Hepatic stellate cell (primary cell): ENCODE results near the gene KRTAP10-4.
"Not testable (repeated sequence)": the region's sequence is repeated elsewhere in the genome, so short reads cannot be mapped to it uniquely, and the experiment has no call there.

Experiments used
- DNase-seq: peaks from one replicate; pipeline ENCODE4 v3.0.0; 2011; ENCODE audit warnings: low spot score

KRTAP10-4 gene

DNA sequence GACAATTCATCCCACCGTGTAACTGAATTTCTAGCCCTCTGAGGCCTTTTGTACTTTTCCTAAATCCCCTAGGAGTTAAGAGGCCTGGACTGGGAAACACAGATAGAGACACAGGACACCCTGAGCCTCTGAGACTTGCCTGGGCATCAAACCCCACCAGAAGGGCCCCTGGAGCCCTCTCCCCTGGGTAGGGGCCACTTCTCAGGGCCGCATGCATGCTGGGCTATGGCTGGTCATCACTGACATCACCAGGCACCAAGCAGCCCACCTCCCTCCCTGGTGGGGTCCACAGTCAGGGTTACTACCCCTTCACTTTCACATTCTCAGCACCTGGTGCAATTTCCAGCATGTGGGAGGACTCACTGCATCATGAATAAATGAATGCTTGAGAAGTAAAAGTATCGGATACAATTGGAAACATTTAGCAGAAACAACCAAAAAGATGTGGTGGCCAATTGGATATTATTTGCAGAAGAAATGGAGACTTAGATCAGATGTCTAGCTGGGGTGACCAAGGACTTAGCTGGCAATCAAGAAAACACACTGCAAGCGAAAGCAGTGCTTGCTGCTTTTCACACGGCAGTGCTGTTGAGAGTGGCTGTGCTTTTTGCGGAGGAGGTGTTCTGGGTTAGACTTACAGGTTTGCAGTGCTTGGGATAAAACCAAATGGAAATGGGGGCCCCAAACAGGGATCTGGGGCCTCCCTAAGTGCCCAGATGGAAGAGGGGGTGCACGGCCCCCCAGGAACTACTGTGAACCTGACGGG, 25.9 kb downstream of the KRTAP10-4 start:
- DNase-seq = no peak

DNA sequence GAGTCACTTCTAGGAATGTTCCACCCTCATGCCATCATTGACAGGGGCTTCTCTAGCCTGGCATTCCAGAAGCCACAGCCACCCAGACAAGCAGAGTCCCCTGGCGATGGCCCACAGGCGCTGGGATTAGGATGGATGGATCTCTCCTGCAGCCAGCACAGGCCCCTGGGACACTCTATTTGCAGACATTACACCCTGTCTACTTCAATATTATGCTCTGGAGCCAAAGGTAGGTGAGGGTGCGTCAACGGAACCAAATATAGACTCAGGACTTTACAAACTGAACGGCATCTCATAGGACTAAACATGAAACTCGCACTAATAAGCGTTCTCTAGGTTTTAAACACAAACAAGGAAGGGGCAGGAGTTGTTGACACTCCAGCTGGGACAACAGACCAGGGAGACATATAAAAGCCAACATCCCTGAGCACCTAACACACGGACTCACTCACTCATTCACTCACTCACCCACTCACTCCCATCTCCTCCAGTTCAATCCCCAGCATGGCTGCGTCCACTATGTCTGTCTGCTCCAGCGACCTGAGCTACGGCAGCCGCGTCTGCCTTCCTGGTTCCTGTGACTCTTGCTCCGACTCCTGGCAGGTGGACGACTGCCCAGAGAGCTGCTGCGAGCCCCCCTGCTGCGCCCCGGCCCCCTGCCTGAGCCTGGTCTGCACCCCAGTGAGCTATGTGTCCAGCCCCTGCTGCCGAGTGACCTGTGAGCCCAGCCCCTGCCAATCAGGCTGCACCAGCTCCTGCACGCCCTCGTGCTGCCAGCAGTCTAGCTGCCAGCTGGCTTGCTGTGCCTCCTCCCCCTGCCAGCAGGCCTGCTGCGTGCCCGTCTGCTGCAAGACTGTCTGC, 26.8 kb downstream of the KRTAP10-4 start, which contains the start of gene KRTAP10-7:
TSS of gene KRTAP10-7 (plus strand) at position 480 of the 861 bp plus-strand sequence. CDS start at position 505, 25 bp downstream.
- DNase-seq = not testable (repeated sequence)

DNA sequence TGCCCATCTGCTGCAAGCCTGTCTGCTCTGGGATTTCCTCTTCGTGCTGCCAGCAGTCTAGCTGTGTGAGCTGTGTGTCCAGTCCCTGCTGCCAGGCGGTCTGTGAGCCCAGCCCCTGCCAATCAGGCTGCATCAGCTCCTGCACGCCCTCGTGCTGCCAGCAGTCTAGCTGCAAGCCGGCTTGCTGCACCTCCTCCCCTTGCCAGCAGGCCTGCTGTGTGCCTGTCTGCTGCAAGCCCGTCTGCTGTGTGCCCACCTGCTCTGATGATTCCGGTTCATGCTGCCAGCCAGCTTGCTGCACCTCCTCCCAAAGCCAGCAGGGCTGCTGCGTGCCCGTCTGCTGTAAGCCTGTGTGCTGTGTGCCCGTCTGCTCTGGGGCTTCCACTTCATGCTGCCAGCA, 27.6 kb downstream of the KRTAP10-4 start:
- DNase-seq = not testable (repeated sequence)

DNA sequence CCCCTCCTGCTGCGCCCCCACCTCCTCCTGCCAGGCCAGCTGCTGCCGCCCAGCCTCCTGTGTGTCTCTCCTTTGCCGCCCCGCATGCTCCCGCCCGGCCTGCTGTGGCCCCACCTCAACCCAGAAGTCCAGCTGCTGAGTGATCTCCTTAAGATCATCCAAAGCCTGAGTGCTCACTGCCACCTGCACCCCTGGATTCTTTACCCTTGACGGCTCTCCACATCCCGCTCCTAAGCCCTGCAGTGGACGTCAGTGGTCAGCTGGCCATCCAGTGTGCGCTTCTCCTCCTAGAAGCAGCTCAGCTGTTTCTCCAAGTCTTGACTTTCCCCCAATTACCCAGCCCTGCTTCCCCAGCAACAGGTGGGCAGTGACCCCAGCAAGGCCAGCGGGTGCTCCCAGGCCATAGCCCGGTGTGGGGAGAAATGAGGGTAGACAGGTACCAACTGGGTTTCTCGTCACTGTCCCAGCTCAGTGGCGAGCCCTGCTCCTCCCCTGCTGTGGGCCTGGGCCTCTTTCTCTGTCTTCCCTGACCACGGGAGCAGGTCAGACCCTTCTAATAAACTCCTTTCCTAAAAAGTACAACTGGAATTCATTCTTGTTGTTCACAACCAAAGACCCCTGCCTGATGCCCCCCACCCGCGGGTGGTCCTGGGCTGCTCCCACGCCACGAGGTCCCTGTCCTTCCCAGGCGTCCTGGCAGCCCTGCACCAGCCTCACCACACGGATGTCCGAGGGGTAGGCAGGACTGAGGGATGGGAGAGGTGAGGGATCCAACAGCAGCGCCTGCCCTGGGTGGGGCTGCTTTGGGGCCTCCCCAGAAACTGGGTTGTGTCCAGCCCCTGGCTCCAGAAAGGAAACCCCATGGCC, 28.3 kb downstream of the KRTAP10-4 start:
- DNase-seq = no peak

DNA sequence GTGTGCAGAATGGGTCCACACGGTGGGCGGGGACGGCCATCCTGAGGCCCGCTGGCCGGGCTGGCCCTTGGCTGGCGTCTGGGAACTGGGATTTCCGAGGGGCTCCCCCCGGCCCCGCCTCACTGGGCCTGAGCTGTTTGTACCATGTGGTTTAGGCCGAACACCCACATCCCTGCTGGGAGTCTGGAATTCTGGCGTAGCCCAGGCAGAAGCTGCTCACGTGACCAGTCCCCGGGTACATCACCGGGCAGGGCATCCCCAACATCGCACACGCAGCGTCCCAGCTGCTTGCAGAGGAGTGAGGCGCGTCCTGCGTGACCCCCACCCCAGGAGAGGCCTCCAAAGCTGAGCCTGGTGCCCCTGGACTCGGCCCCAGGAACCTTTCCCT, 28.9 kb downstream of the KRTAP10-4 start:
- no peak for DNase-seq

DNA sequence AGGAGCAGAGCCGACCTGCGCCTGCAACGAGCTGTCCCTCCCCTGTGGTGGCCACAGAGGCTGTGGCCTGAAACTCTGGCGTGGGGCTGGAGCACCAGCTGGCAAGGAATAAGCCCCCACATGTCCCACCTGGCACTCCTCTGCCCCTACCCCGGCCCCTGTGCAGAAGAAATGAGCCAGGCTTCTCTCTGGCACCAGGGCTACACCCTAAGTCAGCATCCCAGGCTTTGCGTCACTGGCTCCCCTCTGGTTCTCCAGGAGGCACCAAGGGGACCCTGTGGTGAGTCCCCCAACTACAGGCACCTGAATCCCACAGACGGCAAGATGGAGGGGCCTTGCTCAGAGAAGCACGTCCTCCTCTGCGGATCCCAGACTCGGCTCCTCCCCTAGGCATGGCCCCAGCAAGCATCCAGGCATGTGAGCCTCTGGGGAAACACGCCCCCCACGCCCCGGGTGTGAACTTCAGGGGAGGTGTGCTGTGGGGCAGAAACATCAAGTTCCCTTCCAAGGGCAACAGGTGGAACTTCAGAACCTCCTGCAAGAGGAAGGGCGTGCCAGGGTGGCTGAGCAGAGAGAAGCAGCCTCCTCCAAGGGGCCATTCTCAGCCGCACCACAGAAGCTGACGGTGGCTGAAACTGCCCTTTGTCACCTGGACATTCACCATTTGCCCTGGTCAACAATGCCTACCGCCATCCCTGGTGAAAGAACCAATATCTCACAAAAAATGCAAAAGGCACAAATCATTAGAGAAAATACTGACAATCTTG, 29.8 kb downstream of the KRTAP10-4 start:
- DNase-seq = no peak

DNA sequence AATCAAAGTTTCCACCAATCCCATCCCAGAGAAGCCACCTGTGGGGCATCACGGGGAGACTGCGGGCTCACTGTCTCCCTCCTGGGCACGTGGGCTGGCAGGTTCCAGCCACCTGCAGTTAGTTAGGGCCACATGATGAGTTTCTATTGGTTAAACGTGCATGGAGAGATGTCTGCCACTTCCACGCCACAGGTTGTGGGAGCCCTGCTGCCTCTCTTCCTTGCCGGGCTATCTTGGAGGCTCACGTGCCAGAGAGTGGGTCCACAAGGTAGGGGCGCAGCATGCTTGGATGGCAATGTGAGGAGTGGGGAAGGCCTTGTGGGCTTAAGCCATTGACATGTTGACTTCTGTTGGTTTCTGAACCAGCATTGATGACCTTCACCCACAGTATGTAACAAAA, 30.4 kb downstream of the KRTAP10-4 start:
- no peak for DNase-seq

DNA sequence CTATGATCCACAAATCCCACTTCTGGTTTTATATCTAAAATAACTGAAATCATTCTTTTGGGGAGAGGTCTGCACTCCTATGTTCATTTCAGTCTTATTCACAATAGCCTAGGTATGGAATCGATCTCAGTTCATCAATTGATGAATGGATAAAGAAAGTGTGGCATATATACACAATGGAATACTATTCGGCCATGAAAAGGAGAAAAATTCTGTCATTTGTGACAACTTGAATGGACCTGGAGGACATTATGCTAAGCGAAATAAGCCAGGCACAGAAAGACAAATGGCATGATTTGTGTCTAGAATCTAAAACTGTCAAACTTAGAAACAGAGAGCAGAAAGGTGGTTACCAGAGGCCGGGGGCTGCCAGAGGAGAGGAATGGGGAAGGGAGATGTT, 33.0 kb downstream of the KRTAP10-4 start:
- DNase-seq = no peak

DNA sequence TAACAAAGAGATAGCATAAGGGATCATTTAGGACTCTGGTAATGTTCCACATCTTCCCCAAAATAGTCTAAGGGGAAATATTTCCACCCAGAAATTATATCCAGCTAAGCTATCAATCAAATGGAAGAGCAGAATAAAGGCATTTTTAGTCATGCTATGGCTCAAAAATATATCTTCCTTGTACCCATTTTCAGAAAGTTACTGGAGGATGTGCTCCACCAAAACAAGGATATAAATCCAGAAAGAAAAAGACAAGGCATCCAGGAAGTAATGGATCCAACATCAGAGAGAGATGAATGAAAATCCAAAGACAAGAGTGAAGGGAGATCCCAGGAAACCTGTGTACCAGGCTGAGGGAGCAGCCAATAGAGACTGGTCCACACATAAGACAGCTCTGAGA, 35.7 kb downstream of the KRTAP10-4 start:
- no peak for DNase-seq

DNA sequence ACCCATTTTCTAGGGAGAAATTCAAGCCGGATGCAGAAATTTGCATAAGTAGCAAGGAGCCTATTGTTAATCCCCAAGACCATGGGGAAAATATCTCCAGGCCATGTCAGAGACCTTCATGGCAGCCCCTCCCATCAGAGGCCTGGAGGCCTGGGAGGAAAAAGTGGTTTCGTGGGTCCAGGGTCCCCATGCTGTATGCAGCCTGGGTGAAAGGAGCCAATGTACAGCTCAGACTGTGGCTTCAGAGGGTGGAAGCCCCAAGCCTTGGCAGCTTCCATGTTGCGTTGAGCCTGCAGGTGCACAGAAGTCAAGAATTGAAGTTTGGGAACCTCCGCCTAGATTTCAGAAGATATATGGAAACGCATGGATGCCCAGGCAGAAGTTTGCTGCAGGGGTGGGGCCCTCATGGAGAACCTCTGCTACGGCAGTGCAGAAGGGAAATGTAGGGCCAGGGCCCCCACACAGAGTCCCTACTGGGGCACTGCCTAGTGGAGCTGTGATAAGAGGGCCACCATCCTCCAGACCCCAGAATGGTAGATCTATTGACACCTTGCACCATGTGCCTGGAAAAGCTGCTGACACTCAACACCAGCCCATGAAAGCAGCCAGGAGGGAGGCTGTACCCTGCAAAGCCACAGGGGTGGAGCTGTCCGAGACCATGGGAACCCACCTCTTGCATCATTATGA, 36.8 kb downstream of the KRTAP10-4 start:
- DNase-seq = not testable (repeated sequence)

DNA sequence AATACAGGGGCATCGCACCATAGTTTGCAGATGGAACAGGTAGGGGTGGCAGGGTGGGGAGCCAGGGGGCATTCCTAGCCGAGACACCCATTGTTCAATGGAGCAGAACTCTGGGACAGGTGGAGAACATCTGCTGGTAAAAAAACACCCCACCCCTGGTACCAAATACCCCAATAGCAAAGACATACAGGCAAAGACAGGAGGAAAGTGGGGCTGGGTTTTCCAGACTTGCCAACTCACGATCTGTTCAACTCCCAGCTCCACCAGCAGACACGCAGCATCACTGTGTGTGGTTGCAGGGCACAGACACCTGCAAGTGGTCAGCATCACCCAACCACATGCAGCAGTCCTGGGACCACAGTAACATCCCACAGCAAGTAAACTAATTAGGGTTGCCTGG, 38.0 kb downstream of the KRTAP10-4 start:
- DNase-seq = no peak

DNA sequence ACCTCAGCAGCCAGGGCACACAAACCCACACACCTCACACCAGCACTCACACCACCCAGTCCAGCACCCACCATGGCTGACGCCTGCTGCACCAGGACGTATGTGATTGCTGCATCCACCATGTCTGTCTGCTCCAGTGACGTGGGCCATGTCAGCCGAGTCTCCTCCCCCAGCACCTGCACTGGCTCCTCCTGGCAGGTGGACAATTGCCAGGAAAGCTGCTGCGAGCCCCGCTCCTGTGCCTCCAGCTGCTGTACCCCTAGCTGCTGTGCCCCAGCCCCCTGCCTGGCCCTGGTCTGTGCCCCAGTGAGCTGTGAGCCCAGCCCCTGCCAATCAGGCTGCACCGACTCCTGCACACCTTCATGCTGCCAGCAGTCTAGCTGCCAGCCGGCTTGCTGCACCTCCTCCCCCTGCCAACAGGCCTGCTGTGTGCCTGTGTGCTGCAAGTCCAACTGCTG, 38.5 kb downstream of the KRTAP10-4 start, which contains the start of gene KRTAP10-8:
TSS of gene KRTAP10-8 (plus strand) at position 51 of the 458 bp plus-strand sequence. CDS start at position 73, 22 bp downstream.
- DNase-seq = no peak

DNA sequence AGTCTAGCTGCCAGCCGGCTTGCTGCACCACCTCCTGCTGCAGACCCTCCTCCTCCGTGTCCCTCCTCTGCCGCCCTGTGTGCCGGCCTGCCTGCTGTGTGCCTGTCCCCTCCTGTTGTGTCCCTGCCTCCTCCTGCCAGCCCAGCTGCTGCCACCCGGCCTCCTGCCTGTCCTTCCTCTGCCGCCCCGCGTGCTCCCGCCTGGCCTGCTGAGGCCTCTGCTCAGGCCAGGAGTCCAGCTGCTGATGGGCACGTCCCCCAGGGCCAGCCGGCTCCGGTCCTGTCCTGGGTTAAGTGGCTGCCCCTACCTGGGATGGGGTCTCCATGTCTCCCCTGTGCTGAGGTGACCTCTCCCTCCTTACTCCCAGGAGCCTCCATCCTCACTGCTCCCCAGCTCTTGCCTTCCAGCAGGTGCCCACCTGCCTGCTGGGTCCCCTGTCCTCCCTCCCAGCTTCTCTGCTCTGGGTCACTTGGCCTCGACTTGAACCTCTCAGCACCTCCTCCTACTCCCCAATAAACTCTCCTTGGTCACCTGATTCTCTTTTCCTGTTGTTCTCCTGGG, 39.2 kb downstream of the KRTAP10-4 start:
- DNase-seq = no peak

DNA sequence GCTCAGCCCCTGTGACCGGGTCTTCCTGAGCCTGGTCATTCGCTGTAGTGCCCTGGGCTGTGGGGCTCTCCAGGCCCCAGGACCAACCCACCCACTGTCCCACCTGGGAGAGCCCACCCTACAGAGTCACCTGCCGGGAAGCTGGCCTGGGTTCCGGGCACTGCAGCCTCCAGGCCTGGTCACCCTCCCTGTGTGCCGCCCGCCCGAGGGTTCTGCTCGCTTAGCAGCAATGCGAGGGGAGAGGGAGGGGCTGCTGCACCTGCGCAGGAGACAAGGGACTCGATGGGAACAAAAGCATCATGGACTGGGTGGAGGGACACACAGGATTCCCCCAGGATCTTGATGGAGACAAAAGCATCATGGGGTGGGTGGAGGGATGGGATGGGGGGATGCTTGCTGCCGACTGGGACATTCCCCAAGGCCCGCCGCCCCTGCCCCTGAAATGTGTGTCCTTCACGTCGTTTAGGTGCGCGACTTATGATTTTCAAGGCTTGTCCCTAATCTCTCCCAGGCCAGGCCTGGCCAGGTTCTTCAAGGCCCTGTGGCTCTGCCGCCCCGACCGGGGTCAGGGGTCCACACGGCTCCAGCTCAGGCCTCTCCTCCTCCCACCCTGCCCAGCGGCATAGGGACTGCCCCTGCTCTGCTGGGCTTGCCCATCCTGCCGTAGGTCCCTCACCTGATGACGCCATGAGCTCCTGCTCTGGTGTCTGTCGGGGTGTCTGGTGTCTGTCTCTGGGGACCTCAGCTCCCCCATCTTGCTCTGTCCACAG, 40.0 kb downstream of the KRTAP10-4 start:
- DNase-seq = no peak

DNA sequence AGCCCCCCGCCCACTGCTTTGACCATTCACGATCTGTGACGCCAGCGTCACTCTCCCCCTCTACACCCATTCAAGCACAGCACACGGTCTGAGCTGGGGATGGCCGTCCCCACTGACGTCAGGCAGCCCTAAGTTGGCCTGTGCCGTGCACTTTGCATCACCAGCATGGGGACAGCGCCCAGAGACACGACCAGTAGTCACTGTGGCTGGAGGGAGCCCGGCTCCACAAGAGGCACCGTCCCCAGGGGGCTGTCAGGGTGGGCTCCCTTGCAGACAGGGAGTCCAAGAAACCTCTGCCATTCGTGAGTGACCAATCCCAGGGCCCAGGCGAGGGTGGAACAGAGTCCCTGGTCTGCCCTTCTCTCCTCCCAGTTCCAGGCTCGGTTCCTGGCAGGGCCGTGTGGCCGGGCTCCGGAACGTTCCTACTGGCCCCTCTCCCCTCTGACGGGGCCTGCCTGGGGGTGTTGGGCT, 40.7 kb downstream of the KRTAP10-4 start:
- no peak for DNase-seq

DNA sequence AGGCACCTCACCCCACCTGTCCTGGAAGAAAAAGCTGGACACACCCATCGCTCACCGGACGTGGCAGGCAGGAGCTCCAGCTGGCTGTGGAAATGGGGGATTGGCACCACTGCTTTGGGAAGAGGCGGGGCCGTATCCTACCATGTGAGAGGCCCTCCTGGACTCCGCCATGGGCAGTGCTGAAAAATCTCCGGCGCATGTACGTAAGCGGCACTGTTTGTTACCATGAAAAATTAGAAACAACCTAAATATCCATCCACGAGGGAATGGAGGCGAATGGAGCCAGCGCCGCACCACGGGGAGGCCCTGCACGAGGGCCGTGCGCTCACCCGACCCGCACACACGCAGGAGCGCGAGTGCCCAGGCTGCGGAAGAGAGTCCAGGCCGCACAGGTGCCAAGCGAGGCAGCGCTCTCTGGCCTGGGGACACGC, 41.4 kb downstream of the KRTAP10-4 start:
- DNase-seq = no peak

DNA sequence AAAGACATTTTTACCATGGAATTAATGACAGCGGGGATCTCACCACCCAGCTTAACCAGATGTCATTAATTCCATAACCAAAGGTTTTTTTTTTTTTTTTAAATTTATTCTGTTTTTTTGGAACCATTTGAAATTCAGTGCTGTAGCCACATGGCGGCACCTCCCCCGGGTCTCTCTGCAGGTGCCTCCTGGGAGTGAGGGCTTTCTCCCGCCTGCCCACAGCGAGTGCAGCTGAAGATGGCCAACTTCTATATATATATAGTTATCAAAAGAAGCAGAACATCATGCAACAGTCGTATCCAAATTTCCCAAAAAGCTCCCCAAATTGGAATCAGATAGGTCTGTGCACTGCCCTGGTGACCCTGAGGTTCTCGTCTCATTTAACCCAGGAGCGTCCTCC, 41.9 kb downstream of the KRTAP10-4 start:
- DNase-seq = no peak

DNA sequence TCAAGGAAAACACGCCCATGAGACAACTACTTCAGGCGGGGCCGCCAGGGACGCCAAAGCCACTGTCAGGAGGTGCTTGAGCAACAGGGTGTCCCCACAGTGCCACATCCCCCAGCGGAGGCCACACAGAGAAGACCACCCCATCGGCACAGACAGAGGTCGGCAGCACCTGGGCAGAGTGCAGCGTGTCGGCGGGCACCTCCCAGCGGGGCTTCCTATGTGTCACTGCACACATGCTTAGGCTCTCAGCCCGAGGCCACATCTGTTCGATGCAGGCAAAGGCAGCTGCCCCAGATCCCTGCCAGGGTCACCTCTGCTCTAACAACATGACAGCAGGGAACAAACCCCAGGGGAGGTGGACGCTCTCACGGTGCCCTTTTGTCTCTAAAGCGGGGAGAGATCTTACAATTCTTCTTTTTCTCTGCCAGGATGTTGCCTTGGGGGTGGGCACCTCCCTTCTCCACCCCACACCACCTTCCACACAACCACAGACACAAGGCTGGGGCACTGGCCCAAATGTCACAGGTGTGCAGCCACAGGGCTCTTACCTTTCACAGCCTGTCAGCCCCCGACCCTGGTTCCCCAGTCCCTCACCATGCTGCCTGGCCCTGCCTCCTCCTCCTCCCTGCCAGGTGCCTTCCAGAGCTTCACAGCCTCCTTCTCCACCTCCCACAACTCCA, 42.5 kb downstream of the KRTAP10-4 start:
- no peak for DNase-seq

DNA sequence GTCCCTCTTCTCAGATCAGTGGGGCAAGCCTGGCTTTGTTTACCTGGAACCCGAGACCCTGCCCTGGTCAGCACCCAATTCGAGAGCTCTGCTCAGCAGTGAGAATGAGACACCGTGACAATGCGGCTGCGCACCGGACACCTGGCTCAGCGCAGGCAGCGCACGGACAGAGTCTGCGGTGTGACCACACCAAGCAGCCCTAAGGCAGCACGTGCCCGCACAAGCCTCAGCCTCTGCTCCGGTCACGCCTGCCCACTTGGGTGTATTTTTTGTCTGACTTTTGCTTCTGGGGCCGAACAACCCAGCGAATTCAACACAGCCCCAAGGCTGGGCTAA, 43.0 kb downstream of the KRTAP10-4 start:
- DNase-seq = no peak
